AG04449 (cell line): ENCODE results near the gene SLC4A7.

Source experiments
- CTCF ChIA-PET: fragments of 350-600 bp; formaldehyde crosslinking; extraction: SDS; loops from one replicate; lab custom pipeline; 2021; ENCODE audit warnings: antibody characterized with exemption; lab: Yijun Ruan, JAX
- POLR2A ChIA-PET: fragments of 400-600, 350-600 bp; formaldehyde crosslinking; extraction: SDS; loops from one replicate; lab custom pipeline; 2020; ENCODE audit warnings: antibody characterized with exemption, inconsistent platforms; lab: Yijun Ruan, JAX
- DNase-seq: peaks from one replicate; pipeline ENCODE4 v3.0.0-alpha.2; 2010; ENCODE audit warnings: low read depth, low spot score
- H3K4me3 ChIP-seq: 2 replicates; pipeline ENCODE4 v1.5.1; 2011; ENCODE audit warnings: low read depth, mild to moderate bottlenecking, control low read depth, low read length
- TF ChIP-seq, protein P1 (sequence below): IDR thresholded peaks from one replicate; pipeline ENCODE4 v1.5.1; 2011; ENCODE audit warnings: mild to moderate bottlenecking, moderate library complexity, low read length, control low read depth, inconsistent platforms; ENCODE audit not compliant: insufficient read depth; ENCODE audit errors: missing control alignments

SLC4A7 gene

DNA sequence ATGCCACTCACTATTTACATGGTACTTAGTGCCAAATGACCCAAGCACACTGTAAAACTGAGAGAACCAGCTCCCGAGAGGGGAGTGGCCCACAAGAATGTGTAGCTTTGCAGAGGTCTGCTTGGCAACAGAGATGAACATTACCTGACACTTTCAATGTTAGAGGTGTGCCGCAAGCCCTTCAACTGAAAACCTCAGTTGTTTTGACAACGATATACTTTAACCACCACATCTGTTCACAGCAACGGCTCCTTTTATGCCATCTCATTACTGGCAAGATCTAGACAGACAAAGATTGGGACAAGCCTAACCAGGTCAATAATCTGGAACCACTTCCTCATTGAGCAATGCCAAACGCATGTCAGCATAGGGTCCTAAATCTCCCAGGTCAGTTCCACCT is 138.7 kb downstream of the SLC4A7 start:
- CTCF ChIA-PET, result no interaction called here
- POLR2A ChIA-PET, result no interaction called here
- DNase-seq, result no peak
- no peak overlapping the region for H3K4me3 ChIP-seq
- TF ChIP-seq, protein P1, sequence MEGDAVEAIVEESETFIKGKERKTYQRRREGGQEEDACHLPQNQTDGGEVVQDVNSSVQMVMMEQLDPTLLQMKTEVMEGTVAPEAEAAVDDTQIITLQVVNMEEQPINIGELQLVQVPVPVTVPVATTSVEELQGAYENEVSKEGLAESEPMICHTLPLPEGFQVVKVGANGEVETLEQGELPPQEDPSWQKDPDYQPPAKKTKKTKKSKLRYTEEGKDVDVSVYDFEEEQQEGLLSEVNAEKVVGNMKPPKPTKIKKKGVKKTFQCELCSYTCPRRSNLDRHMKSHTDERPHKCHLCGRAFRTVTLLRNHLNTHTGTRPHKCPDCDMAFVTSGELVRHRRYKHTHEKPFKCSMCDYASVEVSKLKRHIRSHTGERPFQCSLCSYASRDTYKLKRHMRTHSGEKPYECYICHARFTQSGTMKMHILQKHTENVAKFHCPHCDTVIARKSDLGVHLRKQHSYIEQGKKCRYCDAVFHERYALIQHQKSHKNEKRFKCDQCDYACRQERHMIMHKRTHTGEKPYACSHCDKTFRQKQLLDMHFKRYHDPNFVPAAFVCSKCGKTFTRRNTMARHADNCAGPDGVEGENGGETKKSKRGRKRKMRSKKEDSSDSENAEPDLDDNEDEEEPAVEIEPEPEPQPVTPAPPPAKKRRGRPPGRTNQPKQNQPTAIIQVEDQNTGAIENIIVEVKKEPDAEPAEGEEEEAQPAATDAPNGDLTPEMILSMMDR, result no peak

DNA sequence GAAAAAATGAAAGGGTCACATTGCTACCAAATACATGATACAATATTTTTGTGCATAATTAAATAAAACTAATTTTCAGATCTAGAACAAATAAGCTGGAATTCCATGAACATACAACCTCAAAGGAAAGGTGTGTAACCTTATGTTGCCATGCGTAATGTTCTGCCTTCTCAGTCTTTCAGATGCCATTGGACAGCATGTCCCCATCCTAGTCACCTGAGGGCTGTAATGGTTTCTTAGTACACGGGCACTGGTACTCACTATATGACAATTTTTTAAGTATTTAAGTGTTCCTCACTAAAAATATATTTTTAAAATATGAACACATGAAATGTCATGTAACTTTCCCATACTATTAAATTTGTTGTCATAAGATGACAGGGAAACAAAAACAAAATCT is 139.1 kb downstream of the SLC4A7 start:
- DNase-seq, result no peak
- TF ChIP-seq, protein P1, result no peak
- ChIA-PET CTCF (interaction anchor here (0.8 kb wide), 1 partner anchor 13 kb away, joined by 3 read pairs; no protein-coding TSS in a partner anchor), POLR2A (no interaction called here)
- H3K4me3 ChIP-seq, result no peak overlapping the region

DNA sequence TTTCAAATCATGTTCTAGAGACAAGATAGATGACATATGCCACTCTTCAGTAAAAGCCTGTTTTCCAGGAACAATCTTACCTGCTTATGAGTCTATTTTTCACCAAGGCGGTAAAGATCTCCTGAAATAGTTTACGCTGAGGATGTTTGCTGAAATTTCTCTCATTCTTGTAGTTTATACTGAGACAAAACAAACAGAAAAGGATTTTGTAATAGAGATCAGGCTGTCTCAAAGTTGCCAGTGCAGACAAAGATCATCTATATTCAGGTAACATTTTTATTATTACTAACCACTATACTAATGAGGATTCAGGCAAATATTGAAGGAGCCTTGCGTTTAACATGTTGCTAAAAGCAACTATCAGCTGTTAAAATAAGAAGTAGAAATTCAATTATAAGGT is 140.0 kb downstream of the SLC4A7 start:
- TF ChIP-seq, protein P1, result no peak
- no peak for DNase-seq
- H3K4me3 ChIP-seq, result no peak overlapping the region
- ChIA-PET CTCF (interaction anchor here (1.8 kb wide), 1 partner anchor 14 kb away, joined by 4 read pairs; no protein-coding TSS in a partner anchor), POLR2A (no interaction called here)

DNA sequence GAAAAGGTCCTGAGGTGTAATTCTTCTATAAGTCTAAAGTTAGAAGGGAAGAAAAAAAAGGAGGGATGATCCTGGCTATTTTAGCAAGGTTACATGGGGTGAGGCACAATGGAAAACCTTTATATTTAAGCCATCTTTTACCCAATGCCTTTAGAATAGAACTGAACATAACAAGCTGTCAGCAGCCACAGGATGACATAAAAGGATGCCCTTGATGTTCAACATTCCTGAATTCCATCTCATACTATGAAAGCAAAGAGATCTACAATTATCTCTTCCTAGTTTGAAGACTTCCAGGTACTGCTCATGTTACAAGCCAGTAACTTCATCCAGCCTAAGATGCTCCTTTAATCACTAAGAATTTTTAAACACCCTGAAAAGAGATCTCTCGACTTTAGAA is 141.9 kb downstream of the SLC4A7 start:
- TF ChIP-seq, protein P1, result no peak
- ChIA-PET POLR2A (no interaction called here), CTCF (no interaction called here)
- DNase-seq, result no peak
- H3K4me3 ChIP-seq, result no peak overlapping the region

DNA sequence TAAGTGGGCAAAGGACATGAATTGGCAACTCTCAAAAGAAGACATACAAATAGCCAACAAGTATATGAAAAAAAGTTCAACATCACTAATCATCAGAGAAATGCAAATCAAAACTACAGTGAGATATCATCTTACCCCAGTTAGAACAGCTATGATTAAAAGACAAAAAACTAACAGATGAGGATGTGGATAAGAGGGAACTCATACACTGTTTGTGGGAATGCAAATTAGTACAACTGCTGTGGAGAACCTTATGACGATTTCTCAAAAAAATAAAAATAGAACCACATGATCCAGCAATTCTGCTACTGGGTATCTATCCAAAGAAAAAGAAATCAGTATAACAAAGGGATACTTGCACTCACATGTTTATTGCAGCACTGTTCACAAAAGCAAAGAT is 143.7 kb downstream of the SLC4A7 start:
- TF ChIP-seq, protein P1, result no peak
- CTCF ChIA-PET, result no interaction called here
- POLR2A ChIA-PET, result no interaction called here

DNA sequence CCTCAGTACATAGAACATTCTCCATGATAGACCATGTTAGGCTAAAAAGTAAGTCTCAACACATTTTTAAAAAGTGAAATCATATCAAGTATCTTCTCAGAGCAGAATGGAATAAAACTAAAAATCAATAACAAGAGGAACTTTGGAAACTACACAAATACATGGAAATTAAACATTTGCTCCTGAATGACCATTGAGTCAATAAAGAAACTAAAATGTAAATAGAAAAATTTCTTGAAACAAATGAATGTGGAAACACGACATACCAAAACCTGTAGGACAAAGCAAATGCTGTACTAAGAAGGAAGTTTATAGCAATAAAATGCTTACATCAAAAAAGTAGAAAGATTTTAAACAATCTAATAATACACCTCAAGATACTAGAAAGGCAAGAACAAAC is 148.6 kb downstream of the SLC4A7 start:
- POLR2A ChIA-PET, result no interaction called here
- TF ChIP-seq, protein P1, result no peak

More for the DNA sequence above, 143.7 kb downstream of the SLC4A7 start:
- H3K4me3 ChIP-seq, result no peak overlapping the region
- no peak for DNase-seq

More for the DNA sequence above, 148.6 kb downstream of the SLC4A7 start:
- no peak overlapping the region for H3K4me3 ChIP-seq
- DNase-seq, result no peak
- CTCF ChIA-PET, result no interaction called here
